Thoracic aorta (tissue), 2 donors: ENCODE data around the gene FRS2. TPM values are rescaled to one million over a fixed set of nuclear protein-coding genes. Genes with fewer than 3 reads are reported as not detected.

Experiments used
- ATAC-seq: fragments of 150-250 bp; one replicate; pipeline ENCODE4 v1.8.0; 2017; ENCODE audit warnings: low read depth; ENCODE audit not compliant: insufficient number of reproducible peaks, low FRiP score
- DNase-seq: peaks from one replicate; pipeline ENCODE4 v3.0.0-alpha.2; 2020; ENCODE audit warnings: low spot score
- H3K27ac ChIP-seq, 2 donors: fragments of 200-600 bp; sonication (generic); 1 replicate in 1 of 2; 2 replicates in 1 of 2; pipeline ENCODE4 v1.5.1; 2016; ENCODE audit warnings: mild to moderate bottlenecking in 2 of 2, moderate library complexity in 2 of 2
- H3K27me3 ChIP-seq: fragments of 200-600 bp; sonication (generic); replicated peaks from 2 replicates; pipeline ENCODE4 v1.6.0; 2016; ENCODE audit warnings: mild to moderate bottlenecking; ENCODE audit not compliant: insufficient read depth
- H3K36me3 ChIP-seq: fragments of 200-600 bp; sonication (generic); one replicate; pipeline ENCODE4 v1.5.1; 2016
- H3K4me1 ChIP-seq, 2 donors: fragments of 200-600 bp; sonication (generic); 1 replicate in 1 of 2; 2 replicates in 1 of 2; pipeline versions ENCODE4 v1.5.1 to v1.6.0; 2016; ENCODE audit warnings: low read depth in 2 of 2, mild to moderate bottlenecking in 1 of 2; ENCODE audit not compliant: control insufficient read depth in 1 of 2
- H3K4me3 ChIP-seq: fragments of 200-600 bp; sonication (generic); 2 replicates; pipeline ENCODE4 v1.5.1; 2016; ENCODE audit warnings: mild to moderate bottlenecking
- H3K9me3 ChIP-seq: fragments of 200-600 bp; sonication (generic); 2 replicates; pipeline ENCODE4 v1.5.1; 2016
- CTCF ChIP-seq: fragments of 200-600 bp; sonication (generic); IDR thresholded peaks from one replicate; pipeline ENCODE4 v1.5.1; 2019; ENCODE audit warnings: antibody characterized with exemption
- total RNA-seq, 2 donors: library from RNA; depleted of rRNA; stranded (reverse); fragments of >200 nt; gene quantifications; one replicate each; pipeline versions ENCODE4 v1.1.0 to v1.2.3, GENCODE V29; 2016

FRS2 gene
- total RNA-seq, 2 donors from 2014 or later: 29.8 to 72.3 TPM

- H3K4me3 ChIP-seq: peak overlapping the region; percentile 10
- DNase-seq (no peak), ATAC-seq (no peak)
- H3K27me3 ChIP-seq: no peaks in the 10 kb centered on the region
- no peaks in the 10 kb centered on the region for H3K36me3 ChIP-seq
- peaks cover 28 to 44% of the 10 kb centered on the region in 2 donors for H3K4me1 ChIP-seq
- TF ChIP-seq CTCF: no peak
- peak overlapping the region; percentile 57 to 68 for H3K27ac ChIP-seq
- H3K9me3 ChIP-seq: peaks cover 1% of the 10 kb centered on the region
Measured at GRCh38 chr12:69527506-69528272, 57.5 kb downstream of the FRS2 start.

- H3K27ac ChIP-seq: peak overlapping the region; percentile 57 to 68
- peaks cover 28 to 50% of the 10 kb centered on the region in 2 donors for H3K4me1 ChIP-seq
- no peaks in the 10 kb centered on the region for H3K9me3 ChIP-seq
- DNase-seq (no peak), ATAC-seq (no peak)
- no peak overlapping the region for H3K4me3 ChIP-seq
- no peak for TF ChIP-seq CTCF
- no peaks in the 10 kb centered on the region for H3K36me3 ChIP-seq
- H3K27me3 ChIP-seq: no peaks in the 10 kb centered on the region
Measured at GRCh38 chr12:69529021-69529420, 58.8 kb downstream of the FRS2 start.

- Histone ChIP-seq H3K9me3 (no peaks in the 10 kb centered on the region), H3K4me1 (peaks cover 9 to 14% of the 10 kb centered on the region in 2 donors), H3K27me3 (no peaks in the 10 kb centered on the region), H3K36me3 (no peaks in the 10 kb centered on the region), H3K27ac (peak overlapping the region in 1 of 2 donors; percentile 56), H3K4me3 (peak overlapping the region; percentile 40)
- ATAC-seq (no peak), DNase-seq (no peak)
- TF ChIP-seq CTCF: no peak
Measured at GRCh38 chr12:69533844-69534243, 63.7 kb downstream of the FRS2 start.

- peak; percentile 100 for ATAC-seq
- Histone ChIP-seq H3K9me3 (no peaks in the 10 kb centered on the region), H3K27ac (peak overlapping the region in 1 of 2 donors; percentile 56), H3K4me1 (peaks cover 9 to 14% of the 10 kb centered on the region in 2 donors), H3K4me3 (peak overlapping the region; percentile 40), H3K27me3 (no peaks in the 10 kb centered on the region), H3K36me3 (no peaks in the 10 kb centered on the region)
- TF ChIP-seq CTCF: no peak
- peak; percentile 58 for DNase-seq
Measured at GRCh38 chr12:69534389-69534822, 64.2 kb downstream of the FRS2 start.

- Histone ChIP-seq H3K4me1 (no peaks in the 10 kb centered on the region), H3K27me3 (no peaks in the 10 kb centered on the region), H3K4me3 (no peak overlapping the region), H3K36me3 (no peaks in the 10 kb centered on the region), H3K9me3 (no peaks in the 10 kb centered on the region), H3K27ac (no peak overlapping the region)
- TF ChIP-seq CTCF: no peak
- no peak for ATAC-seq
- DNase-seq: no peak
Measured at GRCh38 chr12:69540987-69541386, 70.8 kb downstream of the FRS2 start.
